Adrenal gland (tissue), 12 donors: ENCODE measurements around the gene RAI14. TPM values are rescaled to one million over a fixed set of nuclear protein-coding genes. Genes with fewer than 3 reads are reported as not detected.

Experiments used
- DNase-seq, 7 donors: peaks; one replicate each; pipeline ENCODE4 v3.0.0-alpha.2; 2019 to 2020
- H3K27ac ChIP-seq, 5 donors: fragments of 200-600 bp; sonication (generic) in 4 of 5; 1 replicate in 3 of 5; 2 replicates in 2 of 5; pipeline versions ENCODE4 v1.5.1 to v1.8.0; 2016 to 2020; ENCODE audit warnings: mild to moderate bottlenecking in 1 of 5
- H3K27me3 ChIP-seq: fragments of 200-600 bp; 2 replicates; pipeline ENCODE4 v1.8.0; 2021
- H3K36me3 ChIP-seq, 2 donors: fragments of 200-600 bp; replicated peaks in 1 of 2; 1 replicate in 1 of 2; 2 replicates in 1 of 2; pipeline versions ENCODE4 v1.5.1 to v1.8.0; 2018 to 2022
- H3K4me1 ChIP-seq, 2 donors: fragments of 200-600 bp; replicated peaks in 1 of 2; 1 replicate in 1 of 2; 2 replicates in 1 of 2; pipeline versions ENCODE4 v1.5.1 to v1.8.0; 2018 to 2021
- H3K4me3 ChIP-seq, 4 donors: fragments of 200-600 bp; sonication (generic) in 3 of 4; one replicate each; pipeline ENCODE4 v1.5.1; 2016 to 2018
- H3K9me3 ChIP-seq, 3 donors: fragments of 200-600 bp; sonication (generic) in 1 of 3; replicated peaks in 1 of 3; 1 replicate in 2 of 3; 2 replicates in 1 of 3; pipeline versions ENCODE4 v1.5.1 to v1.8.0; 2016 to 2021
- CTCF ChIP-seq, 6 experiments: fragments of 450-650 bp in 4 of 6; fragments of 200-600 bp in 2 of 6; sonication (generic) in 1 of 6; IDR thresholded peaks; 1 replicate in 5 of 6; 2 replicates in 1 of 6; pipeline versions ENCODE4 v1.5.1 to v1.8.0; 2016 to 2021; ENCODE audit warnings: antibody characterized with exemption in 6 of 6, mild to moderate bottlenecking in 2 of 6, moderate library complexity in 1 of 6
- POLR2A ChIP-seq, 2 donors: fragments of 450-650 bp; IDR thresholded peaks; one replicate each; pipeline ENCODE4 v1.6.1; 2017; ENCODE audit warnings: antibody characterized with exemption in 2 of 2, mild to moderate bottlenecking in 2 of 2, moderate library complexity in 1 of 2
- WGBS, 4 donors: extraction: QIAGEN DNeasy Blood & Tissue Kit in 2 of 4; methylation state at CpG; one replicate each; pipeline versions ENCODE4 v1.1.5 to v1.1.7; 2013 to 2017; 5-methylcytosine and 5-hydroxymethylcytosine counted together
- intact Hi-C, 2 donors: fragments of 100-400 bp; cut with DNase I; formaldehyde crosslinking; loops; one replicate each; pipeline versions ENCODE4 v1.14.1 to v1.15.0; 2022 to 2023
- polyA plus RNA-seq, 3 donors: library from polyadenylated mRNA; stranded (reverse); fragments of 200-250 nt in 2 of 3; fragments of 350-450 nt in 1 of 3; fragmentation: Illumina TruSeq in 1 of 3; extraction: RNeasy Lipid Tissue Mini Kit (QIAGEN cat#74804) in 1 of 3; gene quantifications; one replicate each; pipeline ENCODE4 v1.2.3, GENCODE V29; 2013 to 2014
- total RNA-seq, 9 donors: library from RNA; depleted of rRNA in 4 of 9; stranded (reverse); fragments of >200 nt in 4 of 9; fragments of 120-200 nt in 1 of 9; fragmentation: NEBNext Ultra II Directional in 1 of 9; extraction: Animal tissue kit (Norgen Biotek cat#: 25700) in 1 of 9; gene quantifications; one replicate each; pipeline versions ENCODE4 v1.1.0 to v1.2.4, GENCODE V29; 2013 to 2023
- donor health status: healthy with polysubstance abuse.
- donor health status: Bipolar disorder and iron deficiency.
- donor health status: DM: yes; HTN: yes; CAD: no.
- donor health status: DM: no; HTN: no; CAD: no.
- donor health status: DM: no; HTN: no; CAD: no.
- donor health status: DM: yes; HTN: yes; CAD: no.

RAI14 gene
- total and polyA plus RNA-seq, 12 donors = 9.1 to 158 (median 28.5) TPM

DNA sequence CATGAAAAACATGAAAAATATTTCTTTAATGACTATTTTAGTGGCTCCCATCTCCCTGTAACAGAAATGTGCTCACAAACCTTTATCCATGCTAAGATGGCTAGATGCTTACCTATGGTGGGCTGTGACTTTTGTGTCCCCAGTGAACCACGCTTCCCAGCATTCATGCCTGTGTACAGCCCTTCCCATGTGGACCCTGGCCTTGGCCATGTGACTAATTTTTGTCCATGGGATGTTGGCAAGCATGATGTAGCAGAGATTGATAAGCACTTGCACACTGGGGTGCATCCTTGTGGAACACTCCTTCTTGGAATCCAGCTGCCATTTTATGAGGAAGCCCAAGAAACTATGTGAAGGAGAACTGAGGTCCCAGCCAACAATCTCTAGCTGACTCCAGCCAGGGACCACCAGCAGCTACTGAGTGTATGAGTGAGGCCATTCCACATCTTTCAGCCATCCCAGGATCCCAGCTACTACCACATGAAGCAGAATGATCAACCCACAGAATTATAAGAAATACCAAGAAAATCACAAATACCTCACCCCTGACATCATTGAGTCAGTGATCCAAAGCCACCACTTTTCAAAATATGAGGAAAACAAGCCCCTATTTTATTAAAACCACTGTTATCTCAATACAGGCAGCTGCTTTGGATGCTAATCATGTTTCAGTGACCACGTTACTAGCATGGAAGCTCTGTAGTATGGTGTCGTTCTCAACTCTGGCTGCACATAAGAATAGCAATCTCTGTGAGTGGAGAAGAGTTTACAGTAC is 16.1 kb upstream of the RAI14 start:
- TF ChIP-seq CTCF (IDR thresholded peaks at IDR 0.05) = no peak
- TF ChIP-seq POLR2A (IDR thresholded peaks at IDR 0.05) = no peak
- Histone ChIP-seq H3K4me1 (no peaks in the 10 kb centered on the region), H3K4me3 (no peak overlapping the region), H3K9me3 (no peaks in the 10 kb centered on the region), H3K27me3 (no peaks in the 10 kb centered on the region), H3K36me3 (no peaks in the 10 kb centered on the region), H3K27ac (no peak overlapping the region)
- intact Hi-C loops = no loop called here
- 84 to 95% (median 89%) methylated on average over 3 of the region's 3 CpGs for WGBS, 4 donors
- DNase-seq = no peak

DNA sequence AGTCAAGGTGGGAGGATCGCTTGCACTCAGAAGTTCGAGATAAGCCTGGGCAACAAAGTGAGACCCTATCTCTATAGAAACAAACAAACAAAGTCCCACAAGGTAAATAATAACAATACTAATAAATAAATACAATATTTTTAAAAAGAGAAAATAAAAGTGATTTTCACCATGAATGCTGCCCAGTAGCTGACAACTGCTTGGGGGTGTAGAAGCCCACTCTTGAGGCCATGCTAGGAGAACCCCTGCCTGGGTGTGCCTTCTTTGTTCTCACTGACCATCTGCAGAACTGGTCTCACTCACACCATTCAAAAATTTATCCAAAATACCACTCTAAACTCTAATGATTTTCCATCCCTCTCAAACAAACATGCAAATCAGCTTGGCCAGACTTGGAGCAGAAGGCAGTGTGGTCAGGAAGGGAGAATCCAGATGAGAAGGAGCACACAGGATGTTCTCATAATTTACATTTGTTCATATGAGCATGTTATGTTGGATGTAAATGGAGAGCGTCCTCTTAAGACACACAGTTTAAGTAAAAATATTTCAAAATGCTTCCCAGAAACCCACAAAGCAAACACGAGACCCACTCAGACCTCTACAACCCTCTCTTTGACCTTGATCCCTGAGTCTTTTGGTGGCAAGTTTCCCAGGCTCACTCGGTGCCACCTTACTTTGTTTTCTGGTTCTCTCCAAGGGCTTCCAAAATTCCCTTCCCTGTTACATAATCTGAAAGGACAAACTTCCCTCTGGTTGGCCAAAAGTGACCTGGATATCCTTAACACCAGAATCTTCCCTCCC is 7.9 kb upstream of the RAI14 start:
- no peaks in the 10 kb centered on the region for H3K4me1 ChIP-seq
- no peak for DNase-seq
- H3K9me3 ChIP-seq = no peaks in the 10 kb centered on the region
- no peak overlapping the region for H3K4me3 ChIP-seq
- TF ChIP-seq POLR2A (IDR thresholded peaks at IDR 0.05) (no peak), CTCF (IDR thresholded peaks at IDR 0.05) (no peak)
- intact Hi-C loops = no loop called here
- H3K27ac ChIP-seq = no peak overlapping the region
- 51 to 67% (median 60%) methylated on average over 5 of the region's 5 CpGs for WGBS, 4 donors
- H3K36me3 ChIP-seq = no peaks in the 10 kb centered on the region
- H3K27me3 ChIP-seq = no peaks in the 10 kb centered on the region

GRCh38 chr5:34648840-34649158 is 7.3 kb upstream of the RAI14 start:
- Histone ChIP-seq H3K27ac (no peak overlapping the region), H3K4me1 (no peaks in the 10 kb centered on the region), H3K36me3 (no peaks in the 10 kb centered on the region), H3K27me3 (no peaks in the 10 kb centered on the region), H3K4me3 (no peak overlapping the region), H3K9me3 (no peaks in the 10 kb centered on the region)
- WGBS, 4 donors = 62 to 91% (median 81%) methylated on average over 2 of the region's 2 CpGs
- intact Hi-C loops = no loop called here
- DNase-seq = no peak
- no peak for TF ChIP-seq POLR2A (IDR thresholded peaks at IDR 0.05)
- no peak for TF ChIP-seq CTCF (IDR thresholded peaks at IDR 0.05)

DNA sequence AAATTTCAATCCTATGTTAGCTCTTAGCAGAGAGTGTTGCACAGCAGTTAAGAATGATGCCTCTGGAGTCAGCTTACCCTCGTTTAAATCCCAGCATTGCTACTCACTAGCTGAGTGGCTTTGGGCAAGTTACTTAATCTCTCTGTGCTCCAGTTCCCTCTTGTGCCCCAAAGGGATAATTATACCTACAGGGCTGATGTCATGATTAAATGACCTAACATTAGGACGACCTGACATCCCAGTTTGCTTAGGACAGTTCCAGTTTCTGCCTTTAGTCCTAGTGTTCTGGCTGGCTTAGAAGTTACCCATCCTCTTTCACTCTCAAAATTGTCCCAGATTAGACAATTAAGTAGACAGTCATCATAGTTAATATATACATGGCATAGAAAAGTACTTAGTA is 4.3 kb upstream of the RAI14 start:
- no peak overlapping the region for H3K4me3 ChIP-seq
- intact Hi-C loops = loop anchor here in 1 of 2 donors (10.0 kb wide), 1 partner anchor 127 kb away; no protein-coding TSS in a partner anchor
- H3K4me1 ChIP-seq = peaks cover 0 to 4% of the 10 kb centered on the region in 2 donors
- no peak overlapping the region for H3K27ac ChIP-seq
- no peaks in the 10 kb centered on the region for H3K36me3 ChIP-seq
- no peak for DNase-seq
- WGBS, 4 donors = 65 to 82% (median 71%) methylated on average over 2 of the region's 2 CpGs
- no peaks in the 10 kb centered on the region for H3K9me3 ChIP-seq
- no peaks in the 10 kb centered on the region for H3K27me3 ChIP-seq
- TF ChIP-seq CTCF (IDR thresholded peaks at IDR 0.05) (no peak), POLR2A (IDR thresholded peaks at IDR 0.05) (no peak)
